NCI-H2107 treated with DMSO at 0.1 percent for 48 hours (cell line): ENCODE data around the gene NCOA1.
"Not testable (repeated sequence)": the region's sequence is repeated elsewhere in the genome, so short reads cannot be mapped to it uniquely, and the experiment has no call there.

ENCODE experiments used
- DNase-seq: peaks from one replicate; lab custom pipeline; 2025; ENCODE audit not compliant: unreplicated experiment; lab: John Stamatoyannopoulos, UW

Gene NCOA1

DNA sequence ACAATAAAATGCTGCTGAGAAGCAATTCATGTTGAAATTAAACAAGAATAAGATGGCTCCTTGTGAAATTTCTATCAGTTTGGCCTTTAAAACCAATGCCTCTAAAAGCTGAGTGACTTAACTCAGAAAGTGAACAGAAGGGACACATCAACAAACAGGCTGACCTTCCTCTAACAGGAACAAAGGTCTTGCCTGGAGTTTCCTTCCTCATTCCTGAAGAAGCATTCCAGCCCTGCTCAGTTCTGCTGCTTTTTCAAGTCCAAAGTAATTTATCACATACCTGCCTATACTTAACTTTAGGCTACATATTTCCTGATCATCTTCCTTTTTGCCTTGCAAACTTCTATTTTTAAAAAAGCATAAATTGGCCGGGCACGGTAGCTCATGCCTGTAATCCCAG is 288.1 kb downstream of the NCOA1 start:
- DNase-seq, result no peak

DNA sequence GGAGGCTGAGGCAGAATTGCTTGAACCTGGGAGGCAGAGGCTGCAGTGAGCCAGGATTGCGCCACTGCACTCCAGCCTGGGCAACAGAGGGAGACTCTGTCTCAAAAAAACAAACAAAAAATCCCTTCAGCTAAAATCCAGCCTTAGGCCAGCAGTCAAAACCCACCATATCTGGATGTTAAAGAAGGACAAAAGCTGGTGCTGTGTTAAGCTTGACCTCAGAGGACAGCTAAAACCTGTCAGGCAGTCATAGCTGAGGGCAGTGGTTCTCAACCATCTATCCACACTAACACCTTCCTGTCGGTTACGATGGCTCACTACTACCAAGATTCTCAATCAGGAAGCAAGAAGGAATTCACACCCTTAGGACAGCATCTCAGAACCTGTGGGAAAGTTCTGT is 292.6 kb downstream of the NCOA1 start:
- DNase-seq, result no peak

DNA sequence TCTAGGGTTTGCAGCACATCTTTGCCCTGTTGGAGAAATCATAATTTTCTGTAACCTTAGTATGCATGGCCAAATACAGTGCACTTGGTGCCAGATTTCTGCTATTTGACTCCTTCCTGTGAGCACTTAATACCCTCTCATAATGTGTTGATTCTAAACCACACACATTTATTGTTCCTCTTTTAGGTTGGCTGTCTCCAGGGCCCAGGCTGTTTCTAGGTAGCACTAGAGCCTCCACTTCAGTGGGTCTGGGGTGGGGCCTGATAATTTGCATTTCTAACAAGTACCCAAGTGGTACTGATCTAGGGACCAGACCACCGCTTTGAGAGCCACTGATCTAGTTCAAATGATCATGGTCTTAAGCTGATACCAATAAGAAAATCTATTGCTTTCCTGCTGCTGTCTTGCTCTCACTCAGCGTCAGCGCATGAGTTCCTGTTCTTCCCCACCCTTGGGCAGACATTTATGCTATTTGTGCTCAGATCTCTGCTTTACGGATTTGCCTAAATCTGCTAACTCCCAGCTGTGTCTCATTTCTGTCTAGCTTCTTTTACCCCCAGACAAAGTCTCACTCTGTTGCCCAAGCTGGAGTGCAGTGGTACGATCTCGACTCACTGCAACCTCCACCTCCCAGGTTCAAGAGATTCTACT is 294.7 kb downstream of the NCOA1 start:
- DNase-seq, result peak; percentile 95

DNA sequence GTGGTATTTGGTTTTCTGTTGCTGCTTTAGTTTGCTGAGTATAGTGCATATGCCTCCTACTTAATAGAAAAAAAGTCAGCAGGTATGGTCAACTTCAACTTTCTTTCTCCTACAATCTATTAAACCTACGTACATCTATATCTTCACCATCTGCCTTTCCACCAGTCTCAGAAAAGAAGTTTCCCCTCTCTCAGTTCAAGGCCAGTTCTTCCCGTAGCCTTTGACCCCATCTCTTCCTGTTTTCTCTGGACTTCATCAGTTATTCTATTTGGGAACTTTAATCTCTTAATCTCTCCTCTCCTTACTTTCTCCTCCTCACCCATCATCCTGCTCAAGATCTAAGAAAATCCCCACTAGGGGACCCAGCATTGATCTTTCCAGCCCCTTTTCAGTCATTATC is 296.5 kb downstream of the NCOA1 start:
- DNase-seq, result no peak

DNA sequence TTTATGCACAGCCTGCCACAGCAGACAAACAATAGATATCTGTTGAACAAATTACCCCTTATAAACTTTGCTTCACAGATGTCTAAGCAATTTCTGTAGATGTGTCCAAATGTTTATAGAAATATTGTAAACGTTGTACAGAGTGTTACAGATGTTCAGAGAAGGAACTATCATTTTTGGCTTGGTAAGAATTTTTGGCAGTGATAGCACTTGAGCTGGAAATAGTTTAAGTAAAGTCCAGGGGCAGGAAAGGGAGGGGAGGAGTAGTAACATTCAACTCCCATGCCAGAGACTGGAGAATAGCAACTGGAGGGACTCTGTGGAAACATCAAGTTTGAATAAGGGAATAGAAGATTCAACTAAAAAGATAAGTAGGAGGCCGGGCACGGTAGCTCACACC is 297.8 kb downstream of the NCOA1 start:
- DNase-seq, result no peak

DNA sequence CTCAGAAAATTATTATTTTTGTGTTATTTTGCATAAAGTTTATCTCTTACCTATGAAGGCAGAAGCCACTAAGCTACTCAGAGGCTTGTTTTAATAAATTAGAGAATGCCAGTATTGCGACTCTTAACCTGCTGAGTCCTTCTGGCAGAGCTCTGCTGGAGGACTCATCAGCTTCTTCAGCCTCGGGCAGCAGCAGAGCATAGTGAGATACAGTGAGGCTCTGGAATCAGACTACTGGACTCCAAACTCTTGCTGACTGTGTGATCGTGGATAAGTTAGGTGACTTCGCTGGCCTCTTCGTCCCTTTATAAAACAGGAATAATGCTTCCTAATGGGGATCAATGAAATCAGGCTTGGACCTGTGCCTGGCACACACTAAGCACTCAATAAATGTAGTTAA is 300.4 kb downstream of the NCOA1 start:
- no peak for DNase-seq

DNA sequence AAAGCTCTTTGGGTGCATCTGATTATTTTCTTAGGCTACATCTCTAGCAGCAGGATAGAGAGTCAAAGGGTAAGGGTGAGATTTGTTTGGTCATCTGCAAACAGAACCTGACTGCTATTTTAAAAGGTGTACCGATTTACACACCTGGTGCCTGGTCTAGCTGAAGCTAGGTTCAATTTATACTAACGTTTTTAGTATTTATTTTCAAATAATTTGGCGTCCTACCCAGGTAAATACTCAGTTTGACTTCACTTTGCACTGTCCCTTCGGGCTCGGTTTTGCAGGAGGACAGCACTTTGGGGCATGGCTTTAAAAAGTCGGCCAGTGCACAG is 301.5 kb downstream of the NCOA1 start:
- no peak for DNase-seq

DNA sequence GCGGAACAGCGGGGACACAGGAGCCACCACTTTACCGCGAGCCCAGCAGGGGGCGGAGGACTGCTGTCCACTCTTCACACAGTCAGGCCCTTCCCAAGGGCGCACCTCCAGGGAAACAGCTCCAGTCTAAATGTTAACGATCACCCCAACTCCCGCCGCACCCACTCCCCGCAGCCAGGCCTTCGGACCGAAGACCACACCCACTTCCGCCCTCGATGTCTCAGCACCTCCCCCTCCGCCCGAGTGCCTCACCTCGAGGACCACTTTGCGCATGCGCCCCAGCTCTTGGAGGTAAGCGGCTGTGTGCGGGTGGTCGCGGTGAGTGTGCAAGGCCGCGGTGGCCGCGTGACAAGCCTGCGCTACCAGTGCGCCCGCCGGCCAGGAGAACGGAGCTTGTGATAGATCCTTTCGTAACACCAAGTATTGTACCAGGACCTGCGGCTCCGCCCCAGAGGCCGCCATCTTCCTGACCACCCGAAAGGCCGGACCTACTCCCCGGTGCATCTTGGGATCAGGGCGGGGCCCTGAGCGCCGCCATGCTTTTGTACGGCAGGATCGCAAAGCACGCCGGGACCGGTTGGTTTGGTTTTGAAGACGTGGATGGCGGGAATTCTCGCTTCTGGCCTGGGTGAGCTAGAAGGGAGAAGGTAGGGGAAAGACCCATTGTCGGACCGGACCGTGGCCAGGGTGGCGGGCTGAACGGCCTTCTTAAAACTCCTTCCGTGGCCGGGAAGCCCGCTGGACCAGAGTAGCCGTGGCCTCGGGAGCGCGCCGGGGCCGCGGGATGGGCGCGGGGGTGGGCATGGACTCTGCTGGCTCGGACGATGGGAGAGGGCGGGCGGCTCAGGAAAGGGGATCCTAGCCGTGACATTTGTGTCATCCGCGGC is 302.1 kb downstream of the NCOA1 start, which contains the start of the genes CENPO and PTRHD1:
Gene CENPO (plus strand): TSS at position 552 of the 887 bp plus-strand sequence. CDS start 495 bp downstream, outside the sequence.
Gene PTRHD1 (minus strand): TSS at position 518 of the 887 bp plus-strand sequence. CDS start 14 bp downstream, at position 504.
- peak; percentile 94 for DNase-seq

DNA sequence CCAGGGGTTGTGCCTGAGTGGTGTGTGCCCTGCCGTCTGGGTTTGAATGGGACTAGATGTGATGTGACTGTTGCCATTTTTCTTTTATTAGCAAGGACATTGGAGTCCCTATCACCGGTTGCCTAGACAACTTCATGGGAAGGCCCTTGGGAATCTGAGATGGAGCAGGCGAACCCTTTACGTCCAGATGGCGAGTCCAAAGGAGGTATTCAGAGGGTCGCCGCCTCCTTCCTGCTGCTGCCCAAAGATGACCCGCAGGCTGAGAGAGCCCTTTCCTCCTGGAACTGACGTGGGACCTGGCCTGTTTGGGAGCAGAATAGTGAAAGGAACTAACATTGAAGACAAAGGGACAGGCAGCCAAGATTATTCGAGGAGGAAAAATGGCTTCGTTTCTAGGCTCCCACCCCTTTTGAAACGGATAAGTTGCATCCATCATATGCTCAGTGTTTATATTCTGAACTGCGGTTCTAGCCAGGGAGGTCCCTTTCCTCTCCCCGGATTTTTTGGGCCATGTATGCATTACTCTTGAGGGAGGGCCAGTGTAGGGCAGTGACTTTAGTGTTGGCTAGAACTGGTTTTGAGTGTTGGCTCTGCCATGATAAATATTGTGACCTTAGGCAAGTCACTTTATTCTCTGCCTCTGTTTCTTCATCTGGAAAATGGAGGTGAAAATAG is 302.8 kb downstream of the NCOA1 start:
- no peak for DNase-seq

DNA sequence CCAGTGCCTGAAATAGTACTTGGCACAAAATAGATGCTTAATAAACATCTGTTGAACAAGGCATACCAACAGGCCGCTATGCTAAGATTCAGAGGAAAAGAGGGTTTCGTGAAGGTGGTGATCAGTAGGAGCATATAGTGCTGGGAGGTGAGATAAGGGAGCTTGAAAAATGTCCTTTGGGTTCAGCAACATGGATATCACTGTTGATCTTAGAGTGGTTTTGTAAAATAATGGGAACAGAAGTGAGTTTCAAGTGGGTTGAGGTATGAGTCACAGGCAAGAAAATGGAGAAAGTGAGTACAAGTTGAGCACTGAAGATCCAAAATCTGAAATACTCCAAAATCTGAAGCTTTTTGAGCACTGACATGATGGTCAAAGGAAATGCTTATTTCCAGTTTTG is 306.6 kb downstream of the NCOA1 start:
- no peak for DNase-seq

DNA sequence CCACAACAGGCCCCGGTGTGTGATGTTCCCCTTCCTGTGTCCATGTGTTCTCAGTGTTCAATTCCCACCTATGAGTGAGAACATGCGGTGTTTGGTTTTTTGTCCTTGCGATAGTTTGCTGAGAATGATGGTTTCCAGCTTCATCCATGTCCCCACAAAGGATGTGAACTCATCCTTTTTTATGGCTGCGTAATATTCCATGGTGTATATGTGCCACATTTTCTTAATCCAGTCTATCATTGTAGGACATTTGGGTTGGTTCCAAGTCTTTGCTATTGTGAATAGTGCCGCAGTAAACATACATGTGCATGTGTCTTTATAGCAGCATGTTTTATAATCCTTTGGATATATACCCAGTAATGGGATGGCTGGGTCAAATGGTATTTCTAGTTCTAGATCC is 309.4 kb downstream of the NCOA1 start:
- DNase-seq, result not testable (repeated sequence)

DNA sequence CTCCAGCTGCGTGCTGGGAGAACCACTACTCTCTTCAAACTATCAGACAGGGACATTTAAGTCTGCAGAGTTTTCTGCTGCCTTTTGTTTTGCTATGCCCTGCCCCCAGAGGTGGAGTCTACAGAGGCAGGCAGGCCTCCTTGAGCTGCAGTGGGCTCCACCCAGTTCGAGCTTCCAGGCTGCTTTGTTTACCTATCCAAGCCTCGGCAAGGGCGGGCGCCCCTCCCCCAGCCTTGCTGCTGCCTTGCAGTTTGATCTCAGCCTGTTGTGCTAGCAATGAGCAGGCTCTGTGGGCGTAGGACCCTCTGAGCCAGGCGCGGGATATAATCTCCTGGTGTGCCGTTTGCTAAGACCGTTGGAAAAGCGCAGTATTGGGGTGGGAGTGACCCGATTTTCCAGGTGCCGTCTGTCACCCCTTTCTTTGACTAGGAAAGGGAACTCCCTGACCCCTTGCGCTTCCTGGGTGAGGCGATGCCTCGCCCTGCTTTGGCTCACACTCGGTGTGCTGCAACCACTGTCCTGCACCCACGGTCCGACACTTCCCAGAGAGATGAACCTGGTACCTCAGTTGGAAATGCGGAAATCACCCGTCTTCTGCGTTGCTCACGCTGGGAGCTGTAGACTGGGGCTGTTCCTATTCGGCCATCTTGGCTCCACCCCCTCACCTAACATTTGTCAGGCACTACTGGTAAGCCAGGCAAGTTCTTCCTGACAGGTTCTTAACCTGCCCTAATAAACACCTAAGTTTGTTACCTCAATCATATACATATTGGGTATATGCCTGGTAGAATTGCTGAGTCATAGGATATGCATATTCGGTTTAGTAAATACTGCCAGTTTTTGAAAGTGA is 315.0 kb downstream of the NCOA1 start:
- not testable (repeated sequence) for DNase-seq

DNA sequence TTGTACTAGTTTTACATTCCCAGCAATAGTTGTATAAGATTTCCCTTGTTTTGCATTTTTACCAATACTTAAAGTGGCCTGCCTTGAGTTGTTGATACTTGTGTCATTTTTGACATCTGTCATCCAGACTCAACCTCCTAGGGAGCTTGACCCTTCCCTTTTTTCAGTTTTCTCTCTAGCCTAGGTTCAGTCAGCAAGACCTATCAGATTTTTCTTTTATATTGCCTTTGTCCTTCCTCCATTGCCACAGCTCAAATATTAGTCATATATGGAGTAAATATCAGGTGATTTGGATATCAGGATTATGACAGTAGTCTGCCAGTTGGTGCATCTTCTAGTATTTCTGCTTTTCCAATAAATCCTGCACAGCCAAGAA is 315.6 kb downstream of the NCOA1 start:
- no peak for DNase-seq

DNA sequence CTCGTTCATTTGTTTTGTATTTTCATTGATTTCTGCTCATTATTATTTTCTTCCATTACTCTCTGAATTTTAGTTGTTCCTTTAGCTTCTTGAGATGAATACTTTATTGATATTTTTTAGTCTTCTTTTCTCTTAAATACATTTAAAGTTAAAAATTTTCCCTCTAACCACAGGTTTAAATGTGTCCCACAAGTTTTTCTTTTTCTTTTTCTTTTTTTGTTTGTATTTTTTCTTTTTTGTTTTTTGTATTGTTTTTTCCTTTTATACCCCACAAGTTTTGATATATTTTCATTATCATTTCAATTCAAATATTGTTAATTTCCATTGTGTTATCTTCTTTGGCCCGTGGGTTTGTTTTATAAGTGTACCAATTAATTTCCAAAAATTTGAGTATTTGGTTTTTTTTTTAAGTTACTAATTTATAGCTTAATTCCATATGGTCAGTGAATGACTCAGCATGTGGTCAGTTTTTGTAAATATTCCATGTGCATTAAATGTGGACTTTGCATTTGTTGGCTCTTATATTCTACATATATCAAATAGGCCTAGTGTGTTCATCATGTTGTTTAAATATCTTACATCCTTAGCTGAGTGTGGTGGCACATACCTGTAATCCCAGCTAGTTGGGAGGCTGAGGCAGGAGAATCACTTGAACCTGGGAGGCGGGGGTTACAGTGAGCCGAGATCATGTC is 318.4 kb downstream of the NCOA1 start:
- no peak for DNase-seq

DNA sequence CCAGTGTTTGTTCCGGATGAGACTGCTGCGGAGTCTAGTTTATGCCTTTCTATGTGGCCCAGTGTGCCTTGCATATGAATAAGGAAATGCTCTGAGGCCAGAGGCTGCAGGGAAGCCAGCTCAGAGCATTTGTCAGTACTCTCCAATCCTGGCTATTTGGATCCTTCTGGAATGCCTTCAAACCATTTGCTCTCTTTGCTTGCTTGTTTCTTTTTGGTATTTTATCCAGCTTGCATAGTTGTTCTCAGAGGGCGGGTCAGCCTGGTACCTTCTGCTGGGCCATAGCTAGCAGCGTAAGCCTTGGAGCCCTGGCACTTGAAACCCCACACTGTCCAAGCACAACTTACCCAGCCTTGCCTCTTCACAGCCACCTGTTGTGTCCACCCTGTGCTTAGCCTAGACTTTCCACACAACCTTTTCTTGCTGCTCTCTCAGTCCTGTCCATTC is 322.7 kb downstream of the NCOA1 start:
- DNase-seq, result no peak

DNA sequence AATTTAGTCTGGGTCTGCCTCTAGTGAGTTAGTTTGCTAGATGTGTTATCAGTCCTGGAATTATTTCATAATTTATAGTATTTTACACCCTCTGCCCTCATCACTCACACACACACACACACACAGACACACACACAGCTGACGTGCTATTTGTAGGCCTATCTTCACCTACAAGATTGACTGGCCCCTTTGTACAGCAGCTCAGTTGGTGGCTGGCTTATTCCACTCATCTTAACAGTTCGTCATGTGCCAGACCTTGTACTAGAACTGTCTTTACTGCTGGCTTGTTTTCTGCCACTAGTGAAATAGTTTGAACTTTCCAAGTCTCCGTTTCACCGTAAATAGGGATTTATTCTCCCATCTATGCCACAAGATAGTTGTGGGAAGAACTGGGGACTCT is 323.5 kb downstream of the NCOA1 start:
- no peak for DNase-seq

DNA sequence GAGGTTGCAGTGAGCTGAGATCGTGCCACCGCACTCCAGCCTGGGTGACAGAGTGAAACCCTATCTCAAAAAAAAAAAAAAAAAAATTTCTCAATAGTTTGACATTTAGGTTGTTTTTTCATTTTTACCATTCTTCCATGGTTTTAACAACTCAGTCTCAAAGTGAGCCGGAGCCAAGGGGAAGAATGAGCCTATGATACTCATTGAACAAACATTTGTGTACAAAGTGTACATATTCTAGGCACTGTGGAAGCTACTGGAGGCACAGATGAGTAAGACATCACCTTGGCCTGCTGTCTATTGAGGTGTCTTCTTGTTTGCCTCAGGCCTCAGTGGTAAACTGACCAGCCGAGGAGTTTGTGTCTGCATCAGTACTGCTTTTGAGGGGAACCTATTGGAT is 324.1 kb downstream of the NCOA1 start:
- no peak for DNase-seq

DNA sequence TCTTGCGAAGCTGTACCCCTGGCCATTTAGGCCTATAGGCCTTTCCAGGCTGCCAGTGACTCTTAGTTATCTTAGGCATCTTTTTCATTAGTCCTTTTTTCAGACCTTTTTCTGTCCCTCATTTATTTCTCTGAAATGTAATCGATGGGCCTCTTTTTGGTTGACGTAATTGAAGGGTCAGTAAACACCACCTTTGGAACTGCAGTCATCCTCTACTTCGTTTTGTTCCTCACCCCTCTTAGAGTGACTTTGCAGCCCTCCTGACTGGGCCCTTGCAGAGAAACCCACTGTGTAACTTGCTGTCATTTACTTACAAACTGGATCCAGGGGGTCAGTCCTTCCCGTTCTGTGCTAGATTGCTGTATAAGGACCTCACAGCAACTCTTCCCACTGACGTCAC is 325.4 kb downstream of the NCOA1 start:
- no peak for DNase-seq

DNA sequence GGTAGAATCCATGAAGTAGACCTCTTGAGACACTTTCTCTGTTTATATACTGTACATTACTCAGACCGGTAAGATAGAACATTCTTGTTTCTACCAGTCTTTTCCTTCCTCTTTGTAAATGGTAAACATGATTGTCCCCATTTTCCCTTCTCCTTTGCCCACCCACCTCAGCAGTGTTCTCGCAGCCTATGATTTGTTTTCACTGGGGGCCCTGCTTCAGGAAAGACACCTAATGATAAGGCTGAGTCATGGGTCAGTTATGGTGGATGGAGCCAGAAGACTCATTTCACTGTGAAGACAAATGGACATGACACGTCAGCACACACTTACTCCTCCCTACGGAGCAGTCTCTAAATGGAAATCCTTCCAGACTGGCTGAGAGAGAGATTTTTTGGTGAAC is 325.8 kb downstream of the NCOA1 start:
- DNase-seq, result no peak

DNA sequence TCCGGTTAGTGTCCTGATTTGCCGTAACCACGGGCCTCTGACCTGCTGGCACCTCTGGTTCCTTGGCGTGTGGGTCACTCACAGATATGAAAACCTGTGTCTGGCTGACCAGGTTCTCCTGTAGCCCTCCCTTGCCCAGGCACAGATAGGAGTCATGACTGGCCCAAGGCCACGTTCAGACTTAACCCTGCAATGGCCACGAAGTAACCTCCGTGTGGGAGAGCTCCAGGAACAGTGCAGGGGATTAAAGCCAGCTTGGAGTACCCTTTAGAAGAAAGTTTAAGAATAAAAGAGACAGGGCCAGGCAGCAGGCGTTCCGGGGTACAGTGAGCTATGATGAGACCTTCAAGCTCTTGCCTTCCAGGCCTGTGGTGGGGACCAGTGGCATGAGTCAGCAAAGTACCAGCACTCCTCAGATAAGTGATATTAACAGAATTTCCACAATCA is 327.7 kb downstream of the NCOA1 start:
- DNase-seq, result no peak
